Small intestine (tissue), 7 donors: ENCODE results near the gene ZNF536. TPM values are rescaled to one million over a fixed set of nuclear protein-coding genes. Genes with fewer than 3 reads are reported as not detected.

Experiments used
- DNase-seq, 2 donors: peaks; one replicate each; pipeline versions ENCODE4 v3.0.0 to v3.0.0-alpha.2; 2013
- FAIRE-seq: peaks from 2 replicates; lab custom pipeline; 2012; peaks lifted over from hg19 to GRCh38; lab: Jason Lieb, UNC
- H3K27ac ChIP-seq, 3 donors: one replicate each; pipeline ENCODE4 v1.5.1; 2013; ENCODE audit warnings: low read length in 2 of 3, mild to moderate bottlenecking in 2 of 3, control low read depth in 1 of 3, inconsistent platforms in 1 of 3, low read depth in 1 of 3, moderate library complexity in 1 of 3
- H3K27me3 ChIP-seq, 3 donors: one replicate each; pipeline ENCODE4 v1.6.1; 2013; ENCODE audit warnings: low read length in 3 of 3, inconsistent platforms in 1 of 3; ENCODE audit not compliant: control insufficient read depth in 3 of 3, insufficient read depth in 3 of 3
- H3K36me3 ChIP-seq, 3 donors: one replicate each; pipeline ENCODE4 v1.6.1; 2013; ENCODE audit warnings: low read length in 3 of 3, inconsistent platforms in 1 of 3, low read depth in 1 of 3, mild to moderate bottlenecking in 1 of 3, moderate library complexity in 1 of 3; ENCODE audit not compliant: control insufficient read depth in 3 of 3, insufficient read depth in 2 of 3
- H3K4me1 ChIP-seq, 3 donors: one replicate each; pipeline ENCODE4 v1.6.1; 2013; ENCODE audit warnings: low read length in 2 of 3, inconsistent platforms in 1 of 3, low read depth in 1 of 3, mild to moderate bottlenecking in 1 of 3, moderate library complexity in 1 of 3; ENCODE audit not compliant: control insufficient read depth in 3 of 3, insufficient read depth in 2 of 3
- H3K4me3 ChIP-seq, 3 donors: one replicate each; pipeline ENCODE4 v1.5.1; 2013; ENCODE audit warnings: low read length in 3 of 3, control low read depth in 1 of 3, inconsistent platforms in 1 of 3, low read depth in 1 of 3, mild to moderate bottlenecking in 1 of 3, moderate library complexity in 1 of 3
- H3K9me3 ChIP-seq, 2 donors: one replicate each; pipeline ENCODE4 v1.6.1; 2013; ENCODE audit warnings: low read depth in 1 of 2, low read length in 1 of 2; ENCODE audit not compliant: control insufficient read depth in 2 of 2, insufficient read depth in 1 of 2
- WGBS, 3 donors: extraction: QIAGEN DNeasy Blood & Tissue Kit; methylation state at CpG; one replicate each; pipeline ENCODE4 v1.1.7; 2013; 5-methylcytosine and 5-hydroxymethylcytosine counted together
- polyA plus RNA-seq, 4 donors: library from polyadenylated mRNA; stranded (reverse) in 3 of 4; unstranded in 1 of 4; fragments of 200-250 nt in 3 of 4; fragments of 120-200 nt in 1 of 4; gene quantifications; one replicate each; pipeline versions ENCODE4 v1.2.1 to v1.2.3, GENCODE V29; 2013
- donor health status: healthy with polysubstance abuse.
- donor health status: control.
- donor health status: control.
- donor health status: Bipolar disorder and iron deficiency.
- donor health status: healthy.

The ZNF536 gene
- polyA plus RNA-seq, 4 donors = 0.27 to 3.3 (median 0.98) TPM; not detected in 1

GRCh38 chr19:30596268-30596667 is 224.1 kb downstream of the ZNF536 start:
- FAIRE-seq (no peak), DNase-seq (no peak)
- Histone ChIP-seq H3K27me3 (no peaks in the 10 kb centered on the region), H3K4me1 (no peaks in the 10 kb centered on the region), H3K9me3 (no peaks in the 10 kb centered on the region), H3K36me3 (no peaks in the 10 kb centered on the region), H3K27ac (no peak overlapping the region), H3K4me3 (no peak overlapping the region)
- WGBS, 3 donors = 59 to 66% (median 61%) methylated on average over 6 of the region's 6 CpGs

- FAIRE-seq (no peak), DNase-seq (no peak)
- Histone ChIP-seq H3K4me3 (no peak overlapping the region), H3K9me3 (no peaks in the 10 kb centered on the region), H3K36me3 (no peaks in the 10 kb centered on the region), H3K27ac (no peak overlapping the region), H3K27me3 (no peaks in the 10 kb centered on the region), H3K4me1 (no peaks in the 10 kb centered on the region)
- 33 to 50% (median 41%) methylated on average over 9 of the region's 9 CpGs for WGBS, 3 donors
These were observed 224.7 kb downstream of the ZNF536 start for GRCh38 chr19:30596813-30597399.

GRCh38 chr19:30598688-30599087 is 226.5 kb downstream of the ZNF536 start:
- Histone ChIP-seq H3K4me3 (no peak overlapping the region), H3K36me3 (no peaks in the 10 kb centered on the region), H3K4me1 (no peaks in the 10 kb centered on the region), H3K27ac (no peak overlapping the region), H3K27me3 (no peaks in the 10 kb centered on the region), H3K9me3 (no peaks in the 10 kb centered on the region)
- DNase-seq (no peak), FAIRE-seq (no peak)

- no peak overlapping the region for H3K27ac ChIP-seq
- DNase-seq (no peak), FAIRE-seq (no peak)
- H3K27me3 ChIP-seq = no peaks in the 10 kb centered on the region
- no peak overlapping the region for H3K4me3 ChIP-seq
- no peaks in the 10 kb centered on the region for H3K9me3 ChIP-seq
- H3K4me1 ChIP-seq = no peaks in the 10 kb centered on the region
- 71 to 79% (median 71%) methylated on average over 10 of the region's 10 CpGs for WGBS, 3 donors
- H3K36me3 ChIP-seq = no peaks in the 10 kb centered on the region
These were observed 230.6 kb downstream of the ZNF536 start for GRCh38 chr19:30602661-30603350.

- Histone ChIP-seq H3K4me3 (no peak overlapping the region), H3K27ac (no peak overlapping the region), H3K9me3 (no peaks in the 10 kb centered on the region), H3K4me1 (no peaks in the 10 kb centered on the region), H3K27me3 (no peaks in the 10 kb centered on the region), H3K36me3 (no peaks in the 10 kb centered on the region)
- FAIRE-seq (no peak), DNase-seq (no peak)
- WGBS, 3 donors = 74 to 85% (median 78%) methylated on average over 6 of the region's 6 CpGs
These were observed 232.5 kb downstream of the ZNF536 start for GRCh38 chr19:30604657-30605056.

- no peaks in the 10 kb centered on the region for H3K4me1 ChIP-seq
- no peak overlapping the region for H3K4me3 ChIP-seq
- H3K9me3 ChIP-seq = no peaks in the 10 kb centered on the region
- H3K27ac ChIP-seq = no peak overlapping the region
- no peaks in the 10 kb centered on the region for H3K27me3 ChIP-seq
- whole genome bisulfite sequencing, 3 donors = 81 to 89% (median 82%) methylated on average over 3 of the region's 3 CpGs
- DNase-seq (no peak), FAIRE-seq (no peak)
- H3K36me3 ChIP-seq = no peaks in the 10 kb centered on the region
These were observed 233.1 kb downstream of the ZNF536 start for GRCh38 chr19:30605333-30605732.

GRCh38 chr19:30606114-30607050 is 234.2 kb downstream of the ZNF536 start:
- no peaks in the 10 kb centered on the region for H3K36me3 ChIP-seq
- H3K9me3 ChIP-seq = no peaks in the 10 kb centered on the region
- 48 to 66% (median 53%) methylated on average over 8 of the region's 8 CpGs for WGBS, 3 donors
- H3K4me1 ChIP-seq = no peaks in the 10 kb centered on the region
- no peak for DNase-seq
- H3K4me3 ChIP-seq = no peak overlapping the region
- no peak for FAIRE-seq
- H3K27me3 ChIP-seq = no peaks in the 10 kb centered on the region
- no peak overlapping the region for H3K27ac ChIP-seq
